ENCODE measurements around the gene ST6GAL1. TPM values are rescaled to one million over a fixed set of nuclear protein-coding genes. Genes with fewer than 3 reads are reported as not detected.

ST6GAL1 gene
- total RNA-seq, 1 donor from 2014 or later: 74.0 TPM

DNA sequence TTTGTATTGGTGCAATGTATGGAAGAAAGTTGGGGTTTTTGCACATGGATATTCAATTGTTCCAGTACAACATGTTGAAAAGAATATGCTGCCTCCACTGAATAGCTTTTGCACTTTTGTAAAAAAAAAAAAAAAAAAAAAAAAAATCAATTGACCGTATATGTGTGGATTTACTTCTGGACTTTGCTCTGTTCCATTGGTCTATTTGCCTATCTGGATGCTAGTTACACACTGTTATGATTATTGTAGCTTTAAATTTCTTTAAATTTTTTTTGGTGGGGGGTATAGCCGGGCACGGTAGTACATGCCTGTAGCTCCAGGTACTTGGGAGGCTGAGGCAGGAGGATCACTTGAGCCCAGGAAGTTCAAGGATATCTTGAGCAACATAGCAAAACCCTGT, 156.5 kb downstream of the ST6GAL1 start:
- no peak overlapping the region for H3K4me3 Mint-ChIP-seq (ENCODE audit: low read depth)
- peak overlapping the region; percentile 45 for H3K27ac Mint-ChIP-seq
- TF ChIP-seq, protein P1, sequence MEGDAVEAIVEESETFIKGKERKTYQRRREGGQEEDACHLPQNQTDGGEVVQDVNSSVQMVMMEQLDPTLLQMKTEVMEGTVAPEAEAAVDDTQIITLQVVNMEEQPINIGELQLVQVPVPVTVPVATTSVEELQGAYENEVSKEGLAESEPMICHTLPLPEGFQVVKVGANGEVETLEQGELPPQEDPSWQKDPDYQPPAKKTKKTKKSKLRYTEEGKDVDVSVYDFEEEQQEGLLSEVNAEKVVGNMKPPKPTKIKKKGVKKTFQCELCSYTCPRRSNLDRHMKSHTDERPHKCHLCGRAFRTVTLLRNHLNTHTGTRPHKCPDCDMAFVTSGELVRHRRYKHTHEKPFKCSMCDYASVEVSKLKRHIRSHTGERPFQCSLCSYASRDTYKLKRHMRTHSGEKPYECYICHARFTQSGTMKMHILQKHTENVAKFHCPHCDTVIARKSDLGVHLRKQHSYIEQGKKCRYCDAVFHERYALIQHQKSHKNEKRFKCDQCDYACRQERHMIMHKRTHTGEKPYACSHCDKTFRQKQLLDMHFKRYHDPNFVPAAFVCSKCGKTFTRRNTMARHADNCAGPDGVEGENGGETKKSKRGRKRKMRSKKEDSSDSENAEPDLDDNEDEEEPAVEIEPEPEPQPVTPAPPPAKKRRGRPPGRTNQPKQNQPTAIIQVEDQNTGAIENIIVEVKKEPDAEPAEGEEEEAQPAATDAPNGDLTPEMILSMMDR (IDR thresholded peaks at IDR 0.05; ENCODE audit: unreplicated experiment): no peak
- peaks cover 5% of the 10 kb centered on the region for H3K36me3 Mint-ChIP-seq (ENCODE audit: insufficient read depth)
- DNase-seq (ENCODE audit: low spot score, unreplicated experiment): no peak
- no peaks in the 10 kb centered on the region for H3K27me3 Mint-ChIP-seq
- peaks cover 25% of the 10 kb centered on the region for H3K9me3 Mint-ChIP-seq (ENCODE audit: low read depth)
- no peaks in the 10 kb centered on the region for H3K4me1 Mint-ChIP-seq (ENCODE audit: low read depth)

DNA sequence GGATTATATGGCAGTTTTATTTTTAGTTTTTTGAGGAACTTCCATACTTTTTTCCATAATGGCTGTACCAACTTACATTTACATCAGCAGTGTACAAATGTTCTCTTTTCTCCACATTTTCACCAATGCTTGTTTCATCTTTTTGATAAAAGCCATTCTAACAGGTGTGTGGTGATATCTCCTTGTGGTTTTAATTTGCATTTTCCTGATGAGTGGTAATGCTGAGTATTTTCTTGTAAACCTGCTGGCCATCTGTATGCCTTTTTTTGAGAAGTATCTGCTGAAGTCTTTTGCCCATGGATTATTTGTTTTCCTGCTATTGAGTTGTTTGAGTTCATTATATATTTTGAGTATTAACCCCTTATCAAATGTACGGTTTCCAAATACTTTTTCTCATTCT, 158.4 kb downstream of the ST6GAL1 start:
- DNase-seq (ENCODE audit: low spot score, unreplicated experiment): no peak
- peaks cover 7% of the 10 kb centered on the region for H3K36me3 Mint-ChIP-seq (ENCODE audit: insufficient read depth)
- peaks cover 28% of the 10 kb centered on the region for H3K9me3 Mint-ChIP-seq (ENCODE audit: low read depth)
- H3K27me3 Mint-ChIP-seq: no peaks in the 10 kb centered on the region
- H3K4me1 Mint-ChIP-seq (ENCODE audit: low read depth): no peaks in the 10 kb centered on the region
- H3K27ac Mint-ChIP-seq: no peak overlapping the region
- TF ChIP-seq, protein P1 (IDR thresholded peaks at IDR 0.05; ENCODE audit: unreplicated experiment): no peak
- H3K4me3 Mint-ChIP-seq (ENCODE audit: low read depth): no peak overlapping the region

DNA sequence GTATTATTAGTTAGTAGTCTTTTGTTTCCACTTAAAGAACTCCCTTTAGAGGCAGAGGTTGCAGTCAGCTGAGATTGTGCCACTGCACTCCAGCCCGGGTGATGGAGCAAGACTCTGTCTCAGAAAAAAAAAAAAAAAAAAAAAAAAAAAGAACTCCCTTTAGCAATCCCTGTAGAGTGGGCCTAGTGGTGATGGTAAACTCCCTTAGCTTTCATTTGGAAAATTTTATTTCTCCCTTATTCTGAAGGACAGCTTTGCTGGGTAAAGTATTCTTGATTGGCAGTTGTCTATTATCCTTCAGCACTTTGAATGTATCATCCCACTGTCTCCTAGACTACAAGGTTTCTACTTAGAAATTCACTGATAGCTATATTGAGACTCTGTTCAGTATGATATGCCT, 163.0 kb downstream of the ST6GAL1 start:
- Mint-ChIP-seq H3K4me3 (ENCODE audit: low read depth) (no peak overlapping the region), H3K4me1 (ENCODE audit: low read depth) (no peaks in the 10 kb centered on the region), H3K9me3 (ENCODE audit: low read depth) (peaks cover 53% of the 10 kb centered on the region), H3K36me3 (ENCODE audit: insufficient read depth) (peaks cover 4% of the 10 kb centered on the region), H3K27me3 (no peaks in the 10 kb centered on the region), H3K27ac (no peak overlapping the region)
- DNase-seq (ENCODE audit: low spot score, unreplicated experiment): no peak
- TF ChIP-seq, protein P1 (IDR thresholded peaks at IDR 0.05; ENCODE audit: unreplicated experiment): no peak

DNA sequence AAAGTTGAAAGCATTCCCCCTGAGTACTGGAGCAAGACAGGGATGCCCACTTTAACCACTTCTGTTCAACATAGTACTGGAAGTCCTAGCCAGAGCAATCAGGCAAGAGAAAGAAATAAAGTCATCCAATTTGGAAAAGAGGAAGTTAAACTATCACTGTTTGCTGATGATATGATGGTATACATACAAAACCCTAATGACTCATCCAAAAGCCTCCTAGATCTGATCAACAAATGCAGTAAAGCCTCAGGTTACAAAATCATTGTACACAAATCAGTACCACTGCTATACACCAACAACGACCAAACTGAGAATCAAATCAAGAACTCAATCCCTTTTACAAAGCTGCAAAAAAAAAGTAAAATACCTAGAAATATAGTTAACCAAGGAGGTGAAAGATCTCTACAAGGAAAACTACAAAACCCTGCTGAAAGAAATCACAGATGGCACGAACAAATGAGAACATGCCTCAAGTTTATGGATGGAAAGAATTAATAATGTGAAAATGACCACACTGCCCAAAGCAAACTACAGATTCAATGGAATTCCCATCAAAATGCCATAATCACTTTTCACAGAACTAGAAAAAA, 168.7 kb downstream of the ST6GAL1 start:
- peaks cover 46% of the 10 kb centered on the region for H3K9me3 Mint-ChIP-seq (ENCODE audit: low read depth)
- TF ChIP-seq, protein P1 (IDR thresholded peaks at IDR 0.05; ENCODE audit: unreplicated experiment): no peak

DNA sequence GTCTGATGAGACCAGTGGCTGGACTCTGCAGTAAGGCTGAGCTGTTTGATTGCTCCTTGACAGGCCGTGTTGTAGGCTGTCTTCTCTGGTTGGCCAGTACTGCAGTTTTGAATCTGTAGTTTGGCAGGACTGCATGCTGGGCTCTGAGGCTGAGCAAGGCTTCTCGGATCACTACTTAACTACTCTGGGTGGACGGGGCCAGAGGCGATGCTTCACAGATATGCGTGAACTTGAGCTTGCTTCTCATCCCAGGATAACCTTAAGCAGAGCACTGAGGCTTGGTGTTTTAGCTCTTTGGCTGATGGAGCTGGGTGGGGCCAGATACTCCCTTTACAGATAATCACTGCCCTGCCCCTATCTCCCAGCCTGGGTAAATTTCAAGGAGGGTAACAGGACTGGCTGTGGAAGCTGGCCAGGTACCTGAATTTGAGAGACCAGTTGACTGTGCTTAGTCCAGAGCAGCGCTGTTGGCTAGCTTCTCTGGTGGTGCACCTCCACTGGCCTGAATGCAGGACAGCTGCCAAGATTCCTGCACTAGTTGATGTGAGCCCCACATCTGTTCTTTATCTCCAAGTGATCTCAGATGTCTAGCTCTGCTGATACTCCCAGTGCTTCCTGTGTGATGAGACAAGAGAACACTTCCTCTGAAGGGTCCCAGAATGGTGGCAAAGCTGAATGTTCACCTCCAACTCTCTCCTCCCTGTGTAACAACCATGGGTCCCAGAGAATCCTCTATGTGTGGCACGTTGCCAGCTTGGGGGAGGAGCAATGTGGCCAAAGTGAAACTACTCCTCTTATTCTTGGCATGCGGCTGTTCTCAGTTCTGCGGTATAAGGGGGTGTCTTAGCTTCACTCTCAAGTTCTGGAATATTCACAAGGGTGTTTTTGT, 171.1 kb downstream of the ST6GAL1 start:
- no peak overlapping the region for H3K27ac Mint-ChIP-seq
- H3K27me3 Mint-ChIP-seq: no peaks in the 10 kb centered on the region
- H3K4me3 Mint-ChIP-seq (ENCODE audit: low read depth): no peak overlapping the region
- no peak for DNase-seq (ENCODE audit: low spot score, unreplicated experiment)
- peaks cover 4% of the 10 kb centered on the region for H3K36me3 Mint-ChIP-seq (ENCODE audit: insufficient read depth)
- TF ChIP-seq, protein P1 (IDR thresholded peaks at IDR 0.05; ENCODE audit: unreplicated experiment): no peak
- no peaks in the 10 kb centered on the region for H3K4me1 Mint-ChIP-seq (ENCODE audit: low read depth)
- peaks cover 33% of the 10 kb centered on the region for H3K9me3 Mint-ChIP-seq (ENCODE audit: low read depth)

More for the DNA sequence above, 168.7 kb downstream of the ST6GAL1 start:
- H3K4me1 Mint-ChIP-seq (ENCODE audit: low read depth): no peaks in the 10 kb centered on the region
- H3K4me3 Mint-ChIP-seq (ENCODE audit: low read depth): no peak overlapping the region
- DNase-seq (ENCODE audit: low spot score, unreplicated experiment): no peak
- H3K27ac Mint-ChIP-seq: no peak overlapping the region
- H3K27me3 Mint-ChIP-seq: no peaks in the 10 kb centered on the region
- peaks cover 4% of the 10 kb centered on the region for H3K36me3 Mint-ChIP-seq (ENCODE audit: insufficient read depth)

All from progenitor cell of endocrine pancreas (in vitro differentiated cells).